NT2/D1 (cell line): Measurements from ENCODE around the gene MAST4.

Experiments used
- SUZ12 ChIP-seq: IDR thresholded peaks from 2 replicates; pipeline ENCODE4 v1.6.1; 2011; ENCODE audit not compliant: insufficient read length, insufficient read depth; ENCODE audit errors: extremely low read depth
- YY1 ChIP-seq: IDR thresholded peaks from 2 replicates; pipeline ENCODE4 v1.6.1; 2011; ENCODE audit not compliant: insufficient read length, insufficient read depth
- ZNF274 ChIP-seq: IDR thresholded peaks from 2 replicates; pipeline ENCODE4 v1.6.1; 2011; ENCODE audit warnings: mild to moderate bottlenecking, low read depth, low read length

DNA sequence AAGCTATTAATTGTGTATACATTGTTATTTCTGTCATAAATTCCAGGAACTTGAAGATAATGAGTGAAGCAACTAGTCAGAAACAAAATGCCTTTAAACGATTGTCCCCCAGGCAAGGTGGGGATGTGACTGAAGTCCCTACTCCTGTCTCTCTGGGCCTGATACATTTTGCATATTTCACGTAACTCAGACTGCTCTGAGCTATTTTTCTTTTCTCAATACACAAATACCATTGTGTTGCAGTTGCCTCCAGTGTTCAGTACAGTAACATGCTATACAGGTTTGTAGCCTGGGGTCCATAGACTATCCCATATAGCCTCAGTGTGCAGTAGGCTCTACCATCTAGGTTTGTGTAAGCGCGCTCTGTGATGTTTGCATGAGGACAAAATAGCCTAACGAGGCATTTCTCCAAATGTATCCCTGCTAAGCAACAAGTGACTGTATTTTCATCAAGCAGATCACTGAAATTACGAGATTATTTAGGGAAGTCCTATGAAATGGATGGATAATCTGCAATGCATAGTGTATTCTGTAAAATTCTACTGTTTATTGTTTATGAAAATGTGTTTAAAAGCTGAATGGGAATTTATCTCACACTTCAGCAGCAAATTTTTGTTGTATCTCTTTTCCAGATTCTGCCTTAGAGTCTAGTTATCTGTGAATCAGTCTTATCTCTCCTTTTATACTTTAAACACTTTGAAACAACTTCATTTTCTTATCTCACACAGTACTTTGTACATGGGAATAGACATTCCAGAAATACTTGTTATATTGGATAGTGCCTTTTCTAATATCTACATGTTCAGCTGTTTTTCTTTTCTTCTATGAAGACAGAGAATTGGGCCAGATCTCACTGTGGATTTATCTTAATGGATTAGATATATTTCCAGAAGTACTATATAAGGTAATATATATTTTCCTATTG lies 449.9 kb downstream of the MAST4 start:
- TF ChIP-seq SUZ12 (no peak), YY1 (no peak), ZNF274 (no peak)
